ENCODE data around the gene GORASP1.
A peak's percentile ranks its signal among the peaks of the same experiment; 100 is the strongest.

The GORASP1 gene

DNA sequence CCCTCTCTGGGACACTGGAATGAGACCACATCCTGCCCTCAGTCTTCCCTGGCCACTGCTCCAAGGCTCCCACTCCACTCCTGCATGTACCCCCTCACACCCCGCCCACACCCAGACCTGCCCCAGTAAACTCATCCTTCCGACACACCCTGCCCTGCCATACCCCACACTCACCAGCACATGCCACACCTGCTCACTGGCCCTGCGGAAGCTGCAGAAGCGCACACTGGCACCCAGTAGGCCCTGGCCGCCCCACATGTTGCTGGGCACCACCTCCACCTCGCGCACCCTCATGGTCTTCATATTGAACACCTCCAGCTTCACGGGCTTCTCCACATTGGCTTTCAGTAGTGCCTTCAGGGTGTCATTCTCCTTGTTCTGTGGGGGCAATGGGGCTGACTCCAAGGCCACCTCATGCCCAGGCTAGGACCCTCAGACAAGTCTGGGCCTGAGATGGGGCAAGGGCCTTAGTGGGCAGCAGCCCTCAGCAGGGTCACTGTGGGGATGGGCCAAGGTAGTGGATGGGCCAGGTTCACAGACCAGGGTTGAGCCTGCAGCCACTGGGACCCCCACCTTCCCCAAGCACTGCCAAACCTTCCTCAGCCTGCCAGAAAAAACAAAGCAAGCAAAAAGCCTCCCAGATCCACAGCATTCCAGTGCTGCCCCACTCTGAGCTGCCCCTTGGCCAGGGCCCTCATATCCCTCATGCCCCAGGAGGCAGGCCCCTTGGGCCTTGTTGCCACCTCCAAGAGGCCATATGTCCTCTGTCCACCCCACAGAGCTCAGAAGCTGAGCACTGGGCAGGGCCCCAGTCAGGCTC lies 4.7 kb downstream of the GORASP1 start:
- DNase-seq, result no peak

DNA sequence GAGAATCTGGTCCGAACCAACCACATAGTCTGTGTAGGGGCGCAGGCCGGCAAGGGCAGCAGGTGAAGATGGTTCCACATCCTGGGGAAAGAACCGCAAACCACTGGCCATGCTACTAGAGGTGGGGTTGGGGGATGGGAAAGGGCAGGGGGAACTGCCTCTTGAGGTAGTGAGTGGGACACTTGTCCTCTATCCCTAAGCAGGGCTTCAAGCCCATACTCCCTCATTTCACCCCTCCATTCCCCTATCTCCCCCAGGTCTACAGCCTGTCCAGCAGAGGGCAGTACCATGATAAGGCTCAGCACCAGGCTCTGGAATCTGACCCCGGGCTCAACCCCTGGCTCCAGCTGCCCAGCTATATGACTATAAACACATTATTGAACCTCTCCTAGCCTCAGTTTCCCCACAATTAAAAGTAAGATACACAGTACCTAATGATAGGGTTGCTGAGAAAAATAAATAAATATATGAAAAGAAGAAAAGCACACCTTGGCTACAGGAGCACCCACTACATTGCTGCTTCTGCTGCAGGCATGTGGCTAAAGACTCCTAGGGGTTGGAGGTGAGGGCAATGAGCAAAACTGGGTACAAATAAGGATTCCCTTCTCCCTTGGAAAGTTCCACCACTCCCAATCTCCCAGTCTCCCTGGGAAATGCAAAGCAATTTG lies 6.3 kb downstream of the GORASP1 start:
- peak; percentile 60 to 61 for DNase-seq

DNA sequence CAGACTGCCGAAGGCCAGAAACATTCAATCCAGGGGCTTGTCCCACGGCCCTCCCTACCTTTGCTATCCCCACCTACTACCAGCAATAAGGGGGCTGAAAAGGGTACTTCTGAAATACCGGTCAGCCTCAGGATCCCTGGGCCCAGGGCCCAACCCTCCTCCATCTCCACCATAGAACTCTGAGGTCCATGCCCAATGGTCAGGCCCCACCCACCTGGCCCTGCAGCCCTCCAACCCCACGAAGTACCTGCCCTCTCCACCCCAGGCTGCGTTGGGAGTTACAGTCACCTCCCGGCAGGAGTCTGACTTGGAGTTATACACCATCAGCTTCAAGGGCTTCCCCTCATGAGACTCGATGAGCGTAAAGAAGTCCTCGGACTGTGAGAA lies 6.9 kb downstream of the GORASP1 start:
- no peak for DNase-seq

DNA sequence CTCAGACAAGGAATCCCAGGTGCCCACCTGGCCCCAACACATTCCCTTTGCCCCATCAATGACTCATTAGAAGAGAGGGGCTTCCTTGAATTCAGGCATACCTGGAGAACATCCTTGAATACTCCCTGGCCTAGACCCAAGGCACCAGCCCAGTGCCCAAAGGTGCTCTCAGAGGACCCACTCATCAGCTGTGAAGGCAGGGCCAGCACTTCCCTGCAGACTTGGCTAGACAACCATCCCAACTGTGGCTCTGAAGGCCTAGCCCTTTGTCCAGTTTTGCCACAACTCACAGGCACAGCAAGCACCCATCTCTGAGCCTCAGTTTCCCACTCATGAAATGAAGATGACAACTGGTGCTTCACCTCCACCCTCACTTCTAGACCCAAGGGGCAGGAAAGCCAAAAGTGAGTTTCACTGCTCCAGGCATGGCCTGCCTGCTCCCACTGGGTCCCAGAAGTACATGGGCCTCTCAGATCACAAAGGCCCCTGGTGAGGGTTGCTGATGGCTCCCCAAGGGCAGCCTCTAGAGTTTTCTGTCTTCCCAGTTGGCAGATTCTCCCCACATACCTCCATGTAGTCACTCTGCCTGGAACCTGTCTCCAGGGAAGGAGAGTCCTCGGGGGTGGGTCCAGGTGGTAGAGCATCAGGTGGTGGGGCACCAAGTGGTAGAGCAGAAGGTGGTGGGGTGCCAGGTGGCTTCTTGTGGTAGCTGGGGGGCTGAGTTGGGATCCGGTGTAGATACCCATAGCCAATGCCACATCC lies 7.5 kb downstream of the GORASP1 start:
- no peak for DNase-seq

DNA sequence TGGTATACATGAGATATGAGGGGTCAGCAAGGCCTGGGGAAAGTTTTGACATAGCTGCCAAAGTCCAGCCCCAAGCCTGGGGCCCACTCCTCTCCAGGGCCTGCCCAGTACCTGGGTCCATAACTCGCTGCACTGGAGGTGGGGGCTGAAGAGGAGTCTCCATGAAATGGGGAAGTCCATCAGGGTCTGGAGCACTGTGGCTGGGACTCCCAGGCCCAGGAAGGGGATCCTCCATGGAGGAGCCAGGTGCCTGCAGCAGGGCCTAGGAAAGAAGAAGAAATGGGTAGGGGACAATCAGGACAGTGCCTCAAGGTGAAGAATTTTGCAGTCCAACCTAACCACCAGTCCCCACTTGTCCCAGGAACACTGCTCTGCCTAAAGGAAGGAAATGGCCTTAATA lies 8.2 kb downstream of the GORASP1 start:
- no peak for DNase-seq

DNA sequence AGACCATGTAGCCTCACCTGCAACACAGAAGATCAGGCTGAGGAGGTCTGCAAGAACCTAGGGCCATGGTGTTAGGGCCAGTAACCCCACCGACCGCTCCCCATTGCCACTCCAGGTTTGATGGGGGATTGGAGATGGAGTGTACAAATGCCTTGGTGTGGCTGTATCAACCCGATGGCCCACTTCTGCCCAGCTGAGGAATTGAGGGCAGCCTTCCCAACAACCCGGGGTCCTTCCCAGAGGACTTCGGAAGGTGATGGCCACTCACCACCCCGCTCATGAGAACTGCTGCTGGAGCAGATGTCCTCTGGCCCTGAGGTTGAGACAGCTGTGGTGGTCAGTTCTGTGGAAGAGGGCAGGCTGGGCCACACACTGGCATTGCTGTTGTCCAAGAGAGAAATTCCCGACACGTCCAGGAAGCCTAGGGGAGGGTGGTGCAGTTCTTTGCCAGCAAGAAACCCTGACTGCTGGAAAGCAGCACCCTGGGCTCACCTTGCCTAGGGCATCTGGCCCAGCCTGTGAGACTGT lies 8.9 kb downstream of the GORASP1 start:
- DNase-seq, result no peak

DNA sequence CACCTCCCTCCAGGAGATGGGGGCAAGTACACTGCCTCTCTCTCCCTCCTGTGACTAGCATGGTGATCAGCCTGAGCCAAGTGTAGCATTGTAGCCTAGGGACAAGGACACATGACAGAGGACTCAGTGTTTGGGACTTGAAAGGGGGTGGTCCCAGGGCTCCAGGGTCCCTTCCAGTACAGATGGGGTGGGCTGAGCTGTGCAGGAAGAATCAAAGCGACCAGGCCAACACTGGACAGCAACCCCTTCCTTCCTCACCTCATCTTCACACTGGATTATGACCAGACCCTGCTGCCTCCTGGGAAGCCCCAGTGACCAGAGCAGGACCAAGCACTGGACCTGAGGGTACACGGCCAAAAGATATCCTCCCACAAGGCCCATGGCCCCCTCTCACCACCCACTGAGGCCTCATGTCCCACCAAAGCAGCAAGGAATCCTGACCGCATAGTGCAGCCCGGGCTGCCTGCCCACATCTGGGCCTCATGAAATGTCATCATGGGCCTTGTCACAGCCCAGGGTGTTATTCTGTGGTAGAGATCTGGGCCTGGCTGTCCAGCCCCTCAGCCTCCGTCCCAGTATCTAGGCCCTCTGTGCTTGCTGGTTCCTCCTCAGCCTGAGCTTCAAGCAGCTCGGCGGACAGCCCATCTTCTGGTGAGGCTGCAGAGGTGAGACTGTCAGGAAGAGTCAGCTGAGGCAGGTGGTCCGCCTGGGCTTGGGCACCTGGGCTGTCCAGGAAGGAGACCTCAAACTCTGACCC lies 9.5 kb downstream of the GORASP1 start:
- DNase-seq, result no peak

DNA sequence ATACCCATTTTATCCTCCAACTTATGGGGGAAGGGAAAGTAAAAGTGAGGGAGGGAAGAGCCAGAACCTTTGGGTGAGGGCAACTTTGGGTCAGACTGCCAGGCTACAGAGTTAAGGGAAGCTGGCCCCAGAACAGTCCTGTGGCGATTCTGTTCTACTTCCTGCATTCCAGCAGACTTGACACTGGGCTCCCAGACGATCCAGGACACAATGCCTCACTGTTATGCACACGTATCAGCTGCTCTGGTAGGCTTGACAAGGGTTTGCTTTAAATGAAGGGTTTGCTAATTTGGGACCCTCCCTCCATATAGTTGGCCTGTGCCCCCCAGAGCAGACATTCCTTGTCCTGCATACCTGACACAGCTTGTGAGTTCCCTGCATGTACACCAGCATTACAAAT lies 10.7 kb downstream of the GORASP1 start:
- no peak for DNase-seq

DNA sequence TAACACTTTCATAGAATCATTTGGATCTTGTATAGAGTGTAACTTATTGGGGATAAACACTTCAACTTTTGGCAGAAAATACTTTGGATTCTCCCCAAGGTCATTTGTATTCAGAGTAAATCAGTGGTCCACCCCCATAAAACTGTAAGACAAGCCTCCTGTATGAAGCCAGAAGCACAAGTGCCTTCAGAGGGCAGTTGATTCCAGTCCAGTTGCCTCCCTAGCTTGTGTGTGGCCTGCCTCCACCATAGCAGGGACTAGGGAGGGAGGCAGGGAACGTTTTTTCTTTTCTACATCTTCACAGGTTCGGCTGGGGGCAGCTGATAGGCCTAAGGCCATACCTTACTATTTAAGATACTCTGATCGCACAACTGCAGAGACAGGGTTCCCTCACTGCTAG lies 11.6 kb downstream of the GORASP1 start:
- DNase-seq, result no peak

DNA sequence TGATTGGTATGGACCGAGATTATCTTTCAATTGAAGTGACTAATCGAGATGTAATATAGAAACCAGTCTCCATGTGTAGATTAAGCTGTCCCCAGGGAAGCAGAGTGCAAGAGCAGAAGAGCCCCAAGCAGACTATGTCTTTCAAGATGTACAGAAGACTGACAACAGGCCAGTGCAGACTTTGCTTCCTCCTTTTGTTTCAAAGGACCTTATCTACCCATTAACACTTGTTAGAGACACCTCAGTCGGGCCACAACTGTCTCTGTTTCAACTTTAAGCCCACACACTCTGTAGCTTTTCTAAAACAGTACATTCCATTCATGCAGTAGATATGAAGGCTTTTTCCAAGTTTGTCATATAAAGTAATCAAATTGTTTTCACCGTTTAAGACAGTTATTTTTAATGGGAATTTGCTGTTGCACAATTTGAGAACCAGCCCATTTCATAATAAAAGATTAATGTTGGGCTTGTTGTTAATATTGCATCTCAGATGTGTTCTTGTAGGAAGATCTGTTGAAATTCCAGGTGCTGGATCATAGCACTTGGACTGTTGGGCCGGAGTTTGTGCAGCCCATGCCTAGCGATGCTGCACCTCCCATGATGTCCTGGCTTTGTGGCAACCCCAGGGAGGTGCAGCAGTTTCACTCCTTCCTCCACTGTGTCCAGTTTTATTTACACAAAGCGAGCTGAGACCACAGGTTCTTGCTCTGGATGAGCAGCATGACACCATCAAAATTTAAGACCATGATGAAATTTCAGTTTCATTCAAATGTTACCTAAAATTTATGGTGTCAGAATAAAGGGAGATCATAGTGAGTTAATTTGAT lies 12.4 kb downstream of the GORASP1 start:
- DNase-seq, result no peak

DNA sequence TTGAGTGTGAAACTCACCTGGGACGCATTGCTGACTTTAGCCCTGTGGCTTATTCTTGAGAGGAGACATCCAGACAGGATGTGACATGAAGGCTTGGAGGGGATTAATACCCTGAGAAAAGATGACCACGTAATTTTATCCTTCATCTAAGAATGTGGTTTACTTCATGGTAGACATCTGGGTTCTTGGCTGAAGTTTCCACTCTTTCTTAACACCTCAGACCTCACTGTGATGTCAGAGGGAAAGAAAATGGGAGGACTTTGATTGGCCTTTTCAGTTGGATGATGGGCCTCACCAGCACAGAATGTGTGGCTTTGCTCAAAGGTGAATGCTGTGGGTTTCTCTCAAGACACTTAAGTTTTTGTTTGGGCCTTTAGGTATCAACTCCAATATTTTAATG lies 16.5 kb downstream of the GORASP1 start:
- no peak for DNase-seq

DNA sequence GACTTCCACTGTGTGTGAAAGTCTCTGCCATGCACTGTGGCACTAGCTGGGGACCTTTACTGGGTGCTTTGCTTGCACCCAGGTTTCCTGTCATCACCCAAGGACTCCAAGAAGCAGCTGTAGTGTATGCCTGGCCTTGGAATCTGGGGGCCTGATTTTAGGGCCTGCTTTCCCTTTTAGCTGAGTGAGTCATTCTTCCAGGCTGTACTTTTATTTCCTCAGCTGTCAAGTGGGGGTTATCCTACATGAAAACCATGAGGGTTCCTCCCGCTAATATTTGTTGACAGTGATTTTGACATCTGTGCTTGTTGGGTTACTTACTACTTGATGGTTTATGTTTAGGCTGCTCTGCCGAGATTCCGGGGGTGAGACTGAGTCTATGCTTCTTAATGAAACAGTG lies 18.5 kb downstream of the GORASP1 start:
- DNase-seq, result no peak

DNA sequence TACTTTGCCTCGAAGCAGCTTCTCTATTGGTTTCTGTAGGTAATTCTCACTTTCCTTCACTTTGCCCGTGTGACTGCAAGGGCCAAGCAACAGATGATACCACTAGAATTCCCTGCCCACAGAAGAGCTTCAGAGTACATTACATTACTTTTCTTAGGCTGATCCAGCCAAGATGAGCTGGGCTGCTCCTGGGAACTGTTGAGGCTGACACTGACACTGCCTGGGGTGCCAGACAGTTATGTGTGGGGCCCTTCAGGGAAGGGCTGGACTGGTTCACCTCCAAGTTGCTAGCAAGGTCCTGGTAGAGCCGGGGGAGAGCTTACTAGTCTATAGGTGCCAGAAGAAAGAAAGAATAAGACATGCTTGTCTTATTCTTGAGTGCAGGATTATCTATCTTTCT lies 19.0 kb downstream of the GORASP1 start:
- DNase-seq, result no peak

DNA sequence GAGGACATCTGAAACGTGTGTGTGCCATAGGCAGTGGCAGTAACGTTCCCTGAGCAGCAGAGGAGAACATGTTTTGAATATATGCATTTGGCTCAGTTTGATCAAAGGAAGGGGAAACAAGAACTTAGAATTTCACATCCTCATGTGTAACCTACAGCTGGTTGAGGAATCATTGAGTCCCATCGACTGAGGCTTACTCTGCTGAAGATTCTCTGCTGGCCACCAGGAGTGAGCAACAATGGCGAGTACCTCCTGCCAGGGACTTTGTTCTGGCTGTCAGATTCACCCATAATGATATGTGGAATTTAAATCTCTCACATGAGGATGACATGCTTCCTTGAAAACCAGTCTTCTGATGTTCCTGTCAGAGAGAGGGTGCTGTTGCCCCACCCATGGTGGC lies 21.3 kb downstream of the GORASP1 start:
- DNase-seq, result no peak

DNA sequence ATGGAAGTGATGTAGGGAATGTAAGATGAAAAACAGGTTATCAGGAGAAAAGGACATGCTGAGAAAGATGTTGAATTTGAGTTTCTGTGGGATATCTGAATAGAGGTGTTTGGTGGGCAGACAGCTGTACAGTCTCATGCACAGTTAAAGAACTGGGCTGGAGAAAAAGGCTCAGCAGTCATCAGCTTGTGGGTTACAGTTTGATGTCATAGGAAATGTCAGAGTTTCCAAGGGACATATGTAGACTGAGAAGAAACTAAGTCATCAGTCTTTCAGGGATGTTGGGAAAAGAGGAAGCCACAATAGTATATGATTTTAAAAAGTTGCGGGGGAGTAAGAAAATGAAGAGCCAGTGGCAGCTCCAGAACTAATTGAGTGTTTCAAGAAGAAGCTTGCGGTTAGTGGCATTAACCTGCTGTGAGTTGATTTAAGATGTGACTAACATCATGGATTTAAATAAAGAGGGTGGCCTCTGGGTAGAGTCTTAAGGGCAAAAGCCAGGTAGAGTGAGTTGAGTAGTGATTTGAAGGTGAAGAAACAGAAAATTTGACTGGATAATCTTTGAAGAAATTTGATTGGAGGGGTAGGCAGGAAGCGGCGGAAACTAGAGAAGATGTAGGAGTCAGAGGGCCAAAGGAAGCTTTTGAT lies 24.6 kb downstream of the GORASP1 start:
- no peak for DNase-seq

DNA sequence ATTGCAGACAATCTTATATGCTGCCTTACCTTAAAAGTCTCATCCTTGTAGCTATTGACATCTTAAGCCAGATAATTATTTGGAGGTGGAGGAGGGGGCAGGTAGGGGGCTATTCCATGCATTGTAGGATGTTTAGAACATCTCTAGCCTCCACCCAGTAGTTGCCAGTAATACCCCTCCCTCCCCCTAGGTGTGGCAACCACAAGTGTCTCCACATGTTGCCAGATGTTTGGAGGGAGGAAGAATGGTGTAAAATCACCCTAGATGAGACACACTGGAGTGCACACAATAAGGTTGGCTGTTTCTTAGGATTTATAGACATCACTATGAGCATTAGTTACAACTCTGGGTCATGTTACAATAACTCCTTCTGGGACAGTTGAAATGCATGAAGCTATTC lies 27.4 kb downstream of the GORASP1 start:
- no peak for DNase-seq

DNA sequence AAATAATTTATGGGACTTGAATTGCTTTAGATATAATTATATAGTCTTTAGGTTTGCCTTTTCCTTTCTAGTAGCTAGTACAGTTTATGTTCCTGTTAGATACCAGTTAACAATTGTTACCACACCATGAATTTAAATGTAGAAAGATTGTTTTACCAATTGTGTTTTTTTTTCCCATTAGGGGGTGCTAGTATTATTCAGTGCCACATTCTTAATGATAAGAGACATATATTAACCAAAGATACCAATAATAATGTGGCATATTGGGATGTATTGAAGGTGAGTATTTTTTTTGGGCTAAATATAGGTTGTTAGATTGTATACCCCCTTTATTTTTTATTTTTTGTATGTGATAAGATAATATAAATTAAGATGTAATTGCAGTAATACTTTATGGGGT lies 27.9 kb downstream of the GORASP1 start:
- no peak for DNase-seq

DNA sequence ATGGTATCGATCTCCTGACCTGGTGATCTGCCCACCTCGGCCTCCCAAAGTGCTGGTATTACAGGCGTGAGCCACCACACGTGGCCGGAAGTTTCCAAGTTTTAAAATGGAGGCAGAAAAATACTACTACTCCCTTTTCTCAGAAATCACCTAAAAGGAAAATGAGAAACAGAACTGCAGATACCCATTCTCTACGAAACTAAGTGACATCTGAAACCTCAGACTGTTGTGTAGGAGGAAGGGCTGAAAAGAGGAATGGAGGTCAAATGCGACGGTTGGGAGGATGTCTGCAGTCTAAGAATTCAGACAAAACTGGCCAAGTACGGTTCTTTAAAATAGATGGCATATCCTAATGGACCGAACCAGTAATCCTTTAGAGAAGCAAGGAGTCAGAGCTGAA lies 31.5 kb downstream of the GORASP1 start:
- no peak for DNase-seq

DNA sequence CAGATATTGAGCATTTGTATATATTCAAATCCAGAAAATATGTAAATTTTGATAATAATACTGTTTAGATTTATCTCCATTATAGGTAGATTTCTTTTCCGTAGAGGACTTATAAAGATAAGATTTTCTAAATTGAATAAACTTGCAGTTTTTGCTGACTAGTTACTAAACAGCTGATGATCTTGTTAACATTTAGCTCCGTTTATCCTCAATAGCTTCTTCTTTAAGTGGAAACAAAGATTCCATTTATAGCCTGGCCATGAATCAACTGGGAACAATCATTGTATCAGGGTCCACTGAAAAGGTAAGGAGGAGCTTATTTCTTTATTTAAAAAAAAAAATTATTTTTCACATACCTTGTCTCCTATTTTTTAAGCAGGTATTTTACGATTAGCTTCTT lies 38.9 kb downstream of the GORASP1 start:
- no peak for DNase-seq

DNA sequence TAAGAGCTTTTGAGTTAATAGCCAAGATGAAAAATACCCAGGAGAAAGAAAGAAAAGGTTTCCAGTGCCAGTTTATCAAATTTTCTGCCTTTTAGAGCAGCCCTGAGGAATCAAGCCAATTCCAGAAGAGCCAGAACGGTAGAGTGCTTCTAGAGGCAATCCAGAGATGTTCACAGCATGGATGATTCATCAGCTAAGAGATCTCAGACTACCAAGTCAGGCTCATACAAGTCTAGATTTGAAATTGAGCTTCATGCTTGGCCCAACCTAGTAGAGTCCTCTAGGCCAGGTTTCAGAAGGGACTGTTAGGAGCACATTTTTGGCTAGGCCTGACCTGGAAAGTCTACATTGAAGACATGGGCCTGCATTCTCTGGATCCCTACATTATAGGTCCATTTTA lies 40.1 kb downstream of the GORASP1 start:
- DNase-seq, result no peak

DNA sequence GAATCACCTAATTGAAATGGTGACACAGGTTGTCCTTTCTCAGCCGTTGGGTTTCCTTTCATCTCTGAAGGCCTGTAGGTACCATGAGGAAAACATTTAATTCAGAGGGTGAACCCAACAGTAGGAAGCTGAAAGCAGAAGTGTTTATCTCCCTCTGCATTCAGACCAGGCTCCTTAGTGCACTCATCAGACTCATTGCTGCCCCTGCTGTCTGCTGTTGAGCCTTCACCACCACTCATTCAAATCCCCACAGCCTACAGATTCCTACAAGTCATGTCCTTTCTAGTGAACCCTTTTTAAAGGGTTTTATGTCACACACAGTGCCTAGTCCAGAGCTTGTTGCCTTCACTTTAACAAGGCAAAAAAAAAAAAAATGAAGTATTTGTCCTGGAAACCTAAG lies 42.2 kb downstream of the GORASP1 start:
- peak; percentile 35 to 53 for DNase-seq

DNA sequence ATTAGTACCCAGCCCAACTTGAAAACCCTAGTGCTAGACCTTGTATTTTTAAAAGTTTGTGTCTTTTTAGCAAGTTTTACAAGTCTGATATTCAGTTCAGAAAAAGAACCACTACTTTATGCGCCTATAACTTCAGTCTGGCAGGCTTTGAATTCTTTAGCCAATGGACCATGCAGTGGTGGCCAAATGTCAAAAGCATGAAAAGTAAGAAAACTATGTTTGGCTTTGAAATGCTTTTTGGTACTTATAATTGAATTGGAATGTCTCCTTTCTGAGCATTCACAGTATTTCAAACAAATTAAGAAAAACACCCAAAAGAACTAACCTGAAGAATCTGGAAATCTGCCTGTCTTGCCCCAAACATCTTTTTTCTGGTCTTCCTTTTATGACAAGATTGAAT lies 42.8 kb downstream of the GORASP1 start:
- DNase-seq, result no peak

All from CD4-positive, alpha-beta T cell treated with Interleukin-4 for 1 hour (primary cell).